Measurements from ENCODE around the gene HBQ1.

- TF ChIP-seq GABPA (IDR thresholded peaks at IDR 0.05 in 1 of 2, conservative IDR thresholded peaks at IDR 0.05 in 1 of 2) (no peak), REST (IDR thresholded peaks at IDR 0.05) (no peak), CTCF (IDR thresholded peaks at IDR 0.05; ENCODE audit: low read depth, low read length, missing input control) (no peak), RAD21 (IDR thresholded peaks at IDR 0.05) (no peak), EGR1 (IDR thresholded peaks at IDR 0.05; ENCODE audit: low read depth in 2 of 2) (no peak), MAX (IDR thresholded peaks at IDR 0.05) (no peak), JUND (IDR thresholded peaks at IDR 0.05) (no peak), NR2F2 (IDR thresholded peaks at IDR 0.05) (no peak), YY1 (IDR thresholded peaks at IDR 0.05) (no peak), ATF3 (IDR thresholded peaks at IDR 0.05) (no peak), FOXA2 (IDR thresholded peaks at IDR 0.05) (no peak), TAF1 (conservative IDR thresholded peaks at IDR 0.05) (no peak), FOXA1 (IDR thresholded peaks at IDR 0.05) (no peak)
Measured at GRCh38 chr16:175011-175949, 5.0 kb upstream of the HBQ1 start.

Data from liver (tissue), 3 donors.